B cell (primary cell): Measurements from ENCODE around the gene INF2. TPM values are rescaled to one million over a fixed set of nuclear protein-coding genes. Genes with fewer than 3 reads are reported as not detected.

Experiments
- ATAC-seq: fragments of 200-7000 bp; cut with Tn5 transposase; one replicate; pipeline ENCODE4 v1.10.0; 2021; ENCODE audit warnings: low read depth, mild to moderate bottlenecking, moderate number of reproducible peaks, moderate library complexity
- CTCF ChIA-PET: fragments of 350-600 bp; sonication (Branson Sonifier 250); formaldehyde crosslinking; loops from one replicate; lab custom pipeline; 2021; ENCODE audit warnings: antibody characterized with exemption, inconsistent platforms; lab: Charles Lee
- POLR2A ChIA-PET: fragments of 350-600 bp; sonication (Branson Sonifier 250); formaldehyde crosslinking; loops from one replicate; lab custom pipeline; 2021; ENCODE audit warnings: antibody characterized with exemption; lab: Charles Lee
- DNase-seq: peaks from one replicate; pipeline ENCODE4 v3.0.0; 2013
- H2AFZ ChIP-seq: 2 replicates; pipeline ENCODE4 v1.6.1; 2012; ENCODE audit warnings: mild to moderate bottlenecking, low read depth, low read length; ENCODE audit not compliant: insufficient read depth, poor library complexity, severe bottlenecking
- H3K27ac ChIP-seq, 2 donors: 1 replicate in 1 of 2; 2 replicates in 1 of 2; pipeline ENCODE4 v1.5.1; 2012 to 2013; ENCODE audit warnings: low read length in 2 of 2, mild to moderate bottlenecking in 2 of 2, moderate library complexity in 1 of 2
- H3K27me3 ChIP-seq, 4 experiments: fragments of 200-600 bp in 1 of 4; sonication (generic) in 1 of 4; replicated peaks in 1 of 4; 1 replicate in 2 of 4; 2 replicates in 2 of 4; pipeline versions ENCODE4 v1.6.1 to v1.7.0; 2013 to 2016; ENCODE audit warnings: low read length in 3 of 4, mild to moderate bottlenecking in 2 of 4, mixed read lengths in 1 of 4, moderate library complexity in 1 of 4; ENCODE audit not compliant: insufficient read depth in 4 of 4, control insufficient read depth in 3 of 4; ENCODE audit errors: control extremely low read depth in 1 of 4
- H3K36me3 ChIP-seq, 2 experiments: replicated peaks in 1 of 2; 1 replicate in 1 of 2; 2 replicates in 1 of 2; pipeline versions ENCODE4 v1.6.1 to v1.7.1; 2013; ENCODE audit warnings: low read length in 1 of 2; ENCODE audit not compliant: insufficient read depth in 2 of 2, control insufficient read depth in 1 of 2; ENCODE audit errors: control extremely low read depth in 1 of 2, extremely low read depth in 1 of 2
- H3K4me1 ChIP-seq, 2 donors: fragments of 200-600 bp in 1 of 2; sonication (generic) in 1 of 2; 1 replicate in 1 of 2; 2 replicates in 1 of 2; pipeline versions ENCODE4 v1.5.1 to v1.6.1; 2013 to 2017; ENCODE audit warnings: low read length in 2 of 2; ENCODE audit not compliant: control insufficient read depth in 2 of 2, insufficient read depth in 2 of 2
- H3K4me2 ChIP-seq: replicated peaks from 2 replicates; pipeline ENCODE3; 2012; ENCODE audit warnings: mild to moderate bottlenecking, low read depth, low read length; ENCODE audit not compliant: poor library complexity, severe bottlenecking
- H3K4me3 ChIP-seq, 5 experiments: fragments of 200-600 bp in 1 of 5; sonication (generic) in 1 of 5; 1 replicate in 3 of 5; 2 replicates in 2 of 5; pipeline versions ENCODE4 v1.5.1 to v1.7.0; 2011 to 2016; ENCODE audit warnings: low read length in 4 of 5, mild to moderate bottlenecking in 4 of 5, low read depth in 2 of 5, control low read depth in 1 of 5, moderate library complexity in 1 of 5; ENCODE audit not compliant: insufficient read depth in 1 of 5; ENCODE audit errors: control extremely low read depth in 1 of 5, extremely low read depth in 1 of 5
- H3K79me2 ChIP-seq: fragments of 200-600 bp; sonication (generic); one replicate; pipeline ENCODE4 v1.6.0; 2016; ENCODE audit warnings: low read length; ENCODE audit not compliant: control insufficient read depth, insufficient read depth
- H3K9ac ChIP-seq: fragments of 200-600 bp; sonication (generic); 2 replicates; pipeline ENCODE4 v1.6.1; 2017; ENCODE audit warnings: mild to moderate bottlenecking, low read length, moderate library complexity
- H3K9me3 ChIP-seq, 3 donors: one replicate each; pipeline versions ENCODE4 v1.6.1 to v1.7.1; 2013; ENCODE audit warnings: low read length in 2 of 3; ENCODE audit not compliant: control insufficient read depth in 2 of 3, insufficient read depth in 1 of 3; ENCODE audit errors: control extremely low read depth in 1 of 3
- H4K20me1 ChIP-seq: 2 replicates; pipeline ENCODE4 v1.6.0; 2012; ENCODE audit warnings: mild to moderate bottlenecking, low read length; ENCODE audit not compliant: insufficient read depth, control insufficient read depth, poor library complexity, severe bottlenecking
- H3K27ac Mint-ChIP-seq: one replicate; pipeline ENCODE4 v1.8.0; 2021; ENCODE audit warnings: mixed read lengths
- H3K27me3 Mint-ChIP-seq: one replicate; pipeline ENCODE4 v1.8.0; 2021; ENCODE audit warnings: mixed read lengths
- H3K4me1 Mint-ChIP-seq: one replicate; pipeline ENCODE4 v1.8.0; 2021; ENCODE audit warnings: mixed read lengths
- H3K4me3 Mint-ChIP-seq: one replicate; pipeline ENCODE4 v1.8.0; 2021; ENCODE audit warnings: mixed read lengths
- H3K9me3 Mint-ChIP-seq: one replicate; pipeline ENCODE4 v1.8.0; 2022; ENCODE audit warnings: mixed read lengths; ENCODE audit not compliant: insufficient read depth
- CTCF ChIP-seq: fragments of 200-600 bp; IDR thresholded peaks from one replicate; pipeline ENCODE4 v1.8.0; 2022; ENCODE audit warnings: antibody characterized with exemption, mild to moderate bottlenecking
- EZH2 ChIP-seq: IDR thresholded peaks from 2 replicates; pipeline ENCODE4 v1.6.1; 2012; ENCODE audit warnings: borderline replicate concordance, low read depth, mild to moderate bottlenecking, moderate library complexity, low read length; ENCODE audit not compliant: insufficient read depth, poor library complexity, severe bottlenecking
- WGBS: methylation state at CpG from one replicate; pipeline ENCODE4 v1.1.5; 2013; ENCODE audit warnings: missing lambda C conversion rate; ENCODE audit not compliant: insufficient coverage; 5-methylcytosine and 5-hydroxymethylcytosine counted together
- intact Hi-C: fragments of 100-400 bp; cut with micrococcal nuclease; formaldehyde crosslinking; loops from one replicate; pipeline ENCODE4 v1.10.0; 2022
- polyA plus RNA-seq: library from polyadenylated mRNA; depleted of rRNA; stranded (reverse); fragments of >200 nt; gene quantifications from 2 replicates; pipeline ENCODE4 v1.2.3, GENCODE V29; 2012
- total RNA-seq, 2 donors: library from RNA; stranded (reverse); fragments of 120-200 nt in 1 of 2; gene quantifications; 1 replicate in 1 of 2; 2 replicates in 1 of 2; pipeline versions ENCODE4 v1.2.3 to v1.2.4, GENCODE V29; 2013 to 2022

The INF2 gene
- total and polyA plus RNA-seq, 2 donors (not counting 1 experiment from before 2014, with no cell fraction given), result 90.2 to 100 TPM

GRCh38 chr14:104742586-104743455 is 53.4 kb downstream of the INF2 start:
- H3K4me3 Mint-ChIP-seq, result no peak overlapping the region
- H3K4me1 Mint-ChIP-seq, result no peaks in the 10 kb centered on the region
- no peak overlapping the region for H3K27ac ChIP-seq
- ATAC-seq (no peak), DNase-seq (no peak)
- H3K27me3 ChIP-seq, result no peaks in the 10 kb centered on the region
- ChIA-PET CTCF (no interaction called here), POLR2A (no interaction called here)
- no peak overlapping the region for H2AFZ ChIP-seq
- H3K9me3 ChIP-seq, result no peaks in the 10 kb centered on the region
- no peaks in the 10 kb centered on the region for H3K27me3 Mint-ChIP-seq
- 91% methylated on average over 29 of the region's 32 CpGs for WGBS
- H3K9me3 Mint-ChIP-seq, result no peaks in the 10 kb centered on the region
- no peak for TF ChIP-seq EZH2
- TF ChIP-seq CTCF, result no peak
- H3K27ac Mint-ChIP-seq, result no peak overlapping the region
- H4K20me1 ChIP-seq, result no peaks in the 10 kb centered on the region
- H3K4me2 ChIP-seq, result no peak overlapping the region
- H3K79me2 ChIP-seq, result no peaks in the 10 kb centered on the region
- H3K9ac ChIP-seq, result no peak overlapping the region
- H3K36me3 ChIP-seq, result no peaks in the 10 kb centered on the region
- intact Hi-C loops, result no loop called here
- H3K4me3 ChIP-seq, result no peak overlapping the region
- H3K4me1 ChIP-seq, result no peaks in the 10 kb centered on the region
